GM18519 (cell line): ENCODE data around the gene IPMK.
"Not testable (repeated sequence)": the region's sequence is repeated elsewhere in the genome, so short reads cannot be mapped to it uniquely, and the experiment has no call there.

Source experiments
- ATAC-seq: cut with Tn5 transposase; IDR thresholded peaks from one replicate; pipeline ENCODE4 v1.9.1; 2021; ENCODE audit warnings: mild to moderate bottlenecking, moderate library complexity; ENCODE audit not compliant: unreplicated experiment, low FRiP score

The IPMK gene

DNA sequence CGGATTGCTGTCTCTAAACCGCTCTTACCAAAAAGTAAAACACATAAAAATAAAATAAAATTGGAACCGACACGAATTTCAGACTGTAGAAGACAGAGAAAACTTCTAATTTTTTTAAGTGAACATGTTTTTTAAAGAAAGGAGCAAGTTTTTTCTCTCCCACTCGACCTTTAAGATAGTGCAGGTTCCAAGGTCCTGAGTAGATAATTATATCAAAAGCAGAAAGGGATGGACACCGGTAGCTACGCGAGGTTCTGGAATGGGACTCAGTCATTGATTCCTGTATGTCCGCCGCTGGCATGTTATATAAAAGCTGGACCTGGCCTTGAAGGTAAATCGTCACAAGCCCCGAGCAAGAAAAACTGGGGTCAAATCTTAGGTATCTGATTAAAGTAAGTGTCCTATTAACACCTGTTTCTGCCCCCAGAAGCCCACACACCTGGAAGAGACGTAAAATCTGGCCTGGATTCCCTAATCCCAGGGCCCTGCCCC is 806 bp upstream of the IPMK start:
- ATAC-seq: no peak

DNA sequence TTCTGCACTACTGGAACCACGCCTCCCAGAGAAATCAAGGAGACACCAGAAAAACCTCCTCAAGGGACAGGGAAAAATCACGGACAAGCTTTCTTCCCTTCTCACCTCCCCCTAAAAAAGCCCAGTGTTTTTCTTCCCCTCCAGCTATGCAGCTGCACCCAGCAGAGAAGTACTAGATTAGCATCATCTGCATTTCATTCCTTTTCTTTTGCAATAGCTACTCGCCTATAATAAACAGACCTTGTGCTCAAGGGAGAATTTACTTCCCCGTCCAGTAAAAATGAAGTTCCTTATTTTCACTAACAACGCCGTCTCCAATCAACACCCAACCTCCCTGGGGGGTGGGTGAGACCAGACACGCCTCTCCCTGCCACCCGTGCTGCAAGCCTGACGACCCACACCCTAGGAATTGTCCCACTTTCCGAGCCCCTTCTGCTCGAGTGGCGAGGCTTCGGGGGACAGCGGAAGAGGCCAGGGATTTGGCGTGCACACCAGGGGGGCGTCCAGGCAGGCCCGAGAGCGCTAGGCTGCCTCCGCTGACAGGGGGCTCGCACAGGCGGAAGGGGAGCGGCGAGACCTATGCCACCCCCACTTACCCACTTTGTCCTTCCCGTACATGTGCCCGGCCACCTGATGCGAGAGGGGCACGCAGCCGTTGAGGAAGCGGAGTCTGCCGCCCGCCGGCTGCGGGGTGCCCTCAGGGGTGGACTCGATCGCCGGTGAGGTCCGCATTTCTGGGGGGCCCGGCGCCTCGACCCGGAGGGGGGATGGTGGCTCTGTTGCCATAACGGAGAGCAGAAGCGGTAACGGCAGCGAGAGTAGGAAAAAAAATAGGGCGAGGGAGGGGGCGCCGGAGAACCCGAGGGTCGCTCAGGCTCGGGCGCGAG is 625 bp downstream of the IPMK start:
- ATAC-seq: no peak

DNA sequence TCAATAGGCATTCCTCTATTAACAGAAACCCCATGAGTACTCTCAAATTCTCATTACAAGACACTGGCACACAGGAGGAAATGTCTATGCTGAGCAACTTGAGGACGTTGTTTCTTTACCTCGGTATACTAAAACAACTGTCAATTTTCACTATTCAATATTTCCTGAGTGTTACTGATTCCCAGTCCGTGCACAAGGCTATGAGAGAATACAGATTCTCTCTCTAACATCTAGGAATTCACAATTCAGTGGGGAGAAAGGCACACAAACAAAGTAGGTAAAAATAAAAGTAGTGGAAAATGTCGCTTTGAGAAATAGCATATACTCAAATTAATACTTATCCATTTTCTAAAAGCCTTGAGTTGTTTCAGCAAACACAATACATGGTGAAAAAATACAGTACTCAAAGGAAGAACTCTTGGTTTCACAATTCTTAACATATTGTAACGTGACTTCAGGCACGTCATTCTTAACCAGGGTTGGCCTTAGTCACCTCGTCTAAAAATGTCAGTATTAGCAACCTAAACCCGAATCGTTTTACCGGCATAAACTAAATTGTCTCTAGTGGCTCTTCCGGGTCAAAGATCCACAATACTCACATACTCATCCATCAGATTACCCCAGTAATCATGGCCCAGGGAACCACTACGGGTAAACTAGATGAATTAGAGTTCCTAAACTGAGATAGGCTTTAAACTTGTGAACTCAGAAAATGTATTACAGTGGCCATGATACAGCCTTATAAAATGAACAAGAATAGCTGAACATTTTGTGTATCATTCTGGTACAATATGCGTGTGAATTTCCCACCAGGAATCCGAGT is 1.5 kb downstream of the IPMK start:
- peak; percentile 26 for ATAC-seq

DNA sequence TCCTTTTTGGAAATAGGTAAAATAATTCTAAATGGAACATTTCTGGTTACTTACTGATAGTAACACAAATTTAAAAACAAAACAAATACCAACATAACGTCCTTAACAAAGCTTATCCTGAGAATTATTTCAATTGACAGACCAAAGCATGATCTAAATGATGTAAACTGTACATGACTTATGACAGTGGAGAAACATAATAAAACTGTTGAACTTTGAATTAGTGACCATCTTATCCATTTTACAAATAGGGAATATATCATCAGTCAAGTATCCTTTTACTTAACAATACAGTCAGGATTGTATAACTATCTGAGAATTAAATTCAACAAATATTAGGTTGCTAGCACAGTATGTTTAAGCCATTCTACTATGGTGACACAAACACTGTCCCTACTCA is 2.4 kb downstream of the IPMK start:
- no peak for ATAC-seq

DNA sequence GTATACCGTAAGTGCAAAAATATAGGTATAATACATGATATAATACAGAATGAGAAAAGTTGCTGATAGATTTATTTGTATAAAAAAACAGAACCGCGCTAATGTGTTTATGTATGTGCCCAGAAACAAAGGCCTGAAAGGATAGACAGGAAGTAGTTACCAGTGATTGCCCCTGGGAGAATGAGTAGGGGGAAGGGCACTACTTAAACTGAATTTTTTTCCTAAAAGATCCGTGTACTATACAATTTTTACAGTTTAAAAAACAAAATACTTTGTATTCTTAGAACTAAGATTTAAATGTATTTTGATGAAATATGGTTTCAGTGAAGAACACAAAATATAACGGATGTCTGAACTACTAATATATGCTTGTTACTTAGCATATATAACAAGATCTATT is 2.9 kb downstream of the IPMK start:
- no peak for ATAC-seq

DNA sequence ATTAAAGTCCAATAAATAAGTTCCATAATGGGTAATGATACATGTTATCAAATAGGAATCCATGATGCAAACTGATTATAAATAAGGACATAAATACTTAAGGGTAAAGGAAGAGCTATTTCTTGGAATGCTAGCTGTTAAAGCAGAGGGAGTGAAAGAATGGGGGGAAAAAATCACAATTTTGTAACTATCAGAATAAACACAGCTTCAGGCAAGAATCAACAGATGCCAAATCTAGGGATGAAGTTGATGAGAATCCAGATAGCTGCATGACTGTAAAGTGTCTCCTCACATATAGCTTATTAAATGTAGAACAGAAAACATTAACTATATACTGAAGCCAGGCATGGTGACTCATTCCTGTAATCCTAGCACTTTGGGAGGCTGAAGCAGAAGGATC is 4.9 kb downstream of the IPMK start:
- no peak for ATAC-seq

DNA sequence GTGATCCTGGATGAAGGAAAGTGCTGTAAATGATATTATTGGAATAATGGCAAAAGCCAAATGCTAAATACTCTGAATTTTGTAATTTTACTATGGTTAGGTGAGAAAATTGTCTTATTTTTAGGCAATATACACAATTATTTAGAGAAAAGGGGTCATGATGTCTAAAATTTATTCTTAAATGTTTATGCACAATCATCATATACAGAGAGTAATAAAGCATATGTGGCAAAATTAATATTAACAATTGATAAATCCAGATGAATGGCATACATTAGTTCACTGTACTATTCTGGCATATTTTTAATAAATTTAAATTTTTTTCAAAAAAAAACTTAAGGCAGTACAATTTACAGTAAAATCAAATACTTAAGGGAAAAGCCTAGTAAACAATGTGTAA is 7.4 kb downstream of the IPMK start:
- ATAC-seq: no peak

DNA sequence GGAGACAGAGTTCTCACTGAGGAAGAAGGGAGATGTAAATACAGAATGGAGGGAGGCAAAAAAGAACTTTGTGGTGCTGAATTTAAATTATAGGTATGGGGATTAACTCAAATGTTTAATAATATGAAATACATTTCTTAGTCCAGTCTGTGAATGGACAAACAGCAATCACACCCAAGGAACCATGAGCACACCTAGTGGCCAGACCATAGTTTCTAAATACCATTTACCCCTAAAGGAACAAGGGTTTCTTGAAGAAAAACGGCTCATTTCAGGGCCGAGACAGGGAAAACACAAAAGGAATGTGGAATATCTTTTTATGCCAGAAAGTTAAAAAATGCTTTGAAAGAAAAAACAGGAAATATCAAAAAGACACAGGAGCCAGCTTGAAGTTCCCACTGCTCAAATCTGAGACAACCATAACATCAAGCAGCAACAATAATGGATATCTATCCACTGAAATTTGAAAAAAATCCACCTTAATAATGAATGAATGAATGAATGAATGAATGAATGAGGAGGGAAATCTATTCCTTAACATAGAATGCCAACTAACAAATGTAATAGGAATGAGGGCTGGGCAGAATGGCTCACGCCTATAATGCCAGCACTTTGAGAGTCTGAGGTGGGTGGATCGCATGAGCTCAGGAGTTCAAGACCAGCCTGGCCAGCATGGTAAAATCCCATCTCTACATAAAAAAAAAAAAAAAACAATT is 8.6 kb downstream of the IPMK start:
- ATAC-seq: no peak

DNA sequence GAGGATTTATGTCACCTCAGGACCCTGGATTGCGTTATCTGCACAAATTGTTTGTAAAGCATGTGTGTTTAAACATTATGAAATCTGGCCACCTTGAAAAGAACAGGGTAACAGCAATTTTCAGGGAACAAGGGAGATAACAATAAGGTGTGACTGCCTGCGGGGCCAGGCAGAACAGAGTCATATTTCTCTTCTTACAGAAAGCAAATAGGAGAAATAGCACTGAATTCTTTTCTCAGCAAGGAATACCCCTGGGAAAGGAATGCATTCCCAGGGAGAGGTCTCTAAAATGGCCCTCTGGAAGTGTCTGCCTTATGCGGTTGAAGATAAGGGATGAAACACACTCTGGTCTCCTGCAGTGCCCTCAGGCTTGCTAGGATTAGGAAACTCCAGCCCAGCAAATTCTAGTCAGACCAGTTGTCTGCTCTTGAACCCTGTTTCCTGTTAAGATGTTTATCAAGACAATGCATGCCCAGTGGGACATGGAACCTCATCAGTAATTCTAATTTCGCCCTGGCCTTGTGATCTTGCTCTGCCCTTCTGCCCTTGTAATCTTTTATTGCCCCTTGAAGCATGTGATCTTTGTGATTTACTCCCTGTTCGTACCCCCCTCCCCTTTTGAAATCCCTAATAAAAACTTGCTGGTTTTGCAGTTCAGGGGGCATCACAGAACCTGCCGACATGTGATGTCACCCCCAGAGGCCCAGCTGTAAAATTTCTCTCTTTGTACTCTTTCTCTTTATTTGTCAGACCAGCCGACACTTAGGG is 11.5 kb downstream of the IPMK start:
- not testable (repeated sequence) for ATAC-seq

DNA sequence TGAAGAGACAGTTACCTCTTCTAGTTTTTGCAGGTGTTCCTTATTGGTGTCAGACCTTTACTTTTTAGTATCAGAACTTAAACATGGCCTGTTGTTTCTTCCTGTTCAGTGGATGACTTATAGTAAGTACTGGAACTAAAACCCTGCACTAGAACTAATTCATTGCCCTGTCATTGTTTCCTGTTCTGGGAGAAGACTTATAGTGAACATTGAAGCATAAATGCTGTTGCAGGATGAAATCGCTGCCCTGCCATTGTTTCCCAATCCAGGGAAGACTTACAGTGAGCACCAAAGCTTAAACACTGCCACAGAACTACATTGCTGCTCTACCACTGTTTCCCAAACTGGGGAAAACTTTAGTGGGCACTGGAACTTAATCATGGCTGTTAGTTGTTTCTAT is 13.1 kb downstream of the IPMK start:
- no peak for ATAC-seq

DNA sequence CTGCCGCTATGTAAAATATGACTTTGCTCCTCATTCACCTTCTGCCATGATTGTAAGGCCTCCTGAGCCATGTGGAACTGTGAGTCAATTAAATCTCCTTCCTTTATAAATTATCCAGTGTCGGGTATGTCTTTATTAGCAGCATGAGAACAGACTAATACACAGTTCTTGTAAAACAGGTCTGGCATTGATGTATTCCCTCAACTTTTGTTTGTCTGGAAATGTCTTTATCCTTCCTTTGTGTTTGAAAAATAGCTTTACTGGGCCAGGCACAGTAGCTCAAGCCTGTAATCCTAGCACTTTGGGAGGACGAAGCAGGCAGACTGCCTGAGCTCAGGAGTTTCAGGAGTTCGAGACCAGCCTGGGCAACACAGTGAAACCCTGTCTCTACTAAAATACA is 14.5 kb downstream of the IPMK start:
- no peak for ATAC-seq

DNA sequence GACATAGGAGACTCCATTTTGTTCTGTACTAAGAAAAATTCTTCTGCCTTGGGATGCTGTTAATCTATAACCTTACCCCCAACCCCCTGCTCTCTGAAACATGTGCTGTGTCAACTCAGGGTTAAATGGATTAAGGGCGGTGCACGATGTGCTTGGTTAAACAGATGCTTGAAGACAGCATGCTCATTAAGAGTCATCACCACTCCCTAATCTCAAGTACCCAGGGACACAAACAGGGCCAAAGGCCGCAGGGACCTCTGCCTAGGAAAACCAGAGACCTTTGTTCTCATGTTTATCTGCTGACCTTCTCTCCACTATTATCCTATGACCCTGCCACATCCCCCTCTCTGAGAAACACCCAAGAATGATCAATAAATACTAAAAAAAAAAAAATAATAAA is 23.0 kb downstream of the IPMK start:
- not testable (repeated sequence) for ATAC-seq

DNA sequence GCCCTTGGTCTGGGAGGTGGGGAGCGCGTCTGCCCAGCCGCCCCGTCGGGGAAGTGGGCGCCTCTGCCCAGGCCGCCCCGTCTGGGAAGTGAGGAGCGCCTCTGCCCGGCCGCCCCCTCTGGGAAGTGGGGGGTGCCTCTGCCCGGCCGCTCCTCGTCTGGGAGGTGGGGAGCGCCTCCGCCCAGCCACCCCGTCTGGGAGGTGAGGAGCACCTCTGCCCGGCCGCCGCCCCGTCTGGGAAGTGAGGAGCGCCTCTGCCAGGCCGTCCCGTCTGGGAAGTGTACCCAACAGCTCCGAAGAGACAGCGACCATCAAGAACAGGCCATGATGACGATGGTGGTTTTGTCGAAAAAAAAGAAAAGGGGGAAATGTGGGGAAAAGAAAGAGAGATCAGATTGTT is 23.5 kb downstream of the IPMK start:
- ATAC-seq: not testable (repeated sequence)

DNA sequence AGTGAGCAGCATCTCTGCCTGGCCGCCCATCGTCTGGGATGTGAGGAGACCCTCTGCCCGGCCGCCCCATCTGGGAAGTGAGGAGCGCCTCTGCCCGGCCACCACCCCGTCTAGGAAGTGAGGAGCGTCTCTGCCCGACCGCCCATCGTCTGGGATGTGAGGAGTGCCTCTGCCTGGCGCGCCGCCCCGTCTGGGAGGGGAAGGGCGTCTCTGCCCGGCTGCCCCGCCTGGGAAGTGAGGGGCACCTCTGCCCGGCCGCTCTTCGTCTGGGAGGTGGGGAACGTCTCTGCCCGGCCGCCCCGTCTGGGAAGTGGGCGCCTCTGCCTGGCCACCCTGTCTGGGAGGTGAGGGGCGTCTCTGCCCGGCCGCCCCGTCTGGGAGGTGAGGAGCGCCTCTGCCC is 23.9 kb downstream of the IPMK start:
- ATAC-seq: not testable (repeated sequence)

DNA sequence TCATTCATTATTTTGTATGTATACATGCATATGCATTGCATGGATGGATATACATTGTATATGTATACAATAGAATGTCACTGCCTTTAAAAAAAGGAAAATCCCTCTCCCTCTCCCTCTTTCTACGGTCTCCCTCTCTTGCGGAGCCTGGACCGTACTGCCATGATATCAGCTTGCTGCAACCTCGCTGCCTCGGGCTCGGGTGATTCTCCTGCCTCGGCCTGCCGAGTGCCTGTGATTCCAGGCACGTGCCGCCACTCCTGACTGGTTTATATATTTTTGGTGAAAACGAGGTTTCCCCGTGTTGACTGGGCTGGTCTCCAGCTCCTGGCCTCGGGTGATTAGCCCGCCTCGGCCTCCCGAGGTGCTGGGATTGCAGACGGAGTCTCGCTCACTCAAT is 24.4 kb downstream of the IPMK start:
- ATAC-seq: no peak

DNA sequence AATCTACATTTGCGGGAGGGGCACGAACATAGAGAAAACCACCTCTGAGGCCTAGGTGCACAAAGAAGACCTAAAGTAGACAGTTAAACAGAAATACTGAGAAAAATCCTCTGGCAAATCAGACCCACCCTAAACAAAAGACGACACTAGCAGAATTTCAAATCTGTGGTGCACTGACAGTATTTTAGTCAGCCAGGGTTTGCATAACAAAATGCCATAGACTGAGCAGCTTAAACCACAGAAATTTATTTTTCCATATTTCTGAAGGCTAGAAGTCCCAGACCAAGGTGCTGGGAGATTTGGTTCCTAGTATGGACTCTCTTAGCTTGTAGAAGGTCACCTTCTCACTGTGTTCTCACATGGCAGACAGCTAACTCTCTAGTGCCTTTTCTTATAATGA is 26.3 kb downstream of the IPMK start:
- ATAC-seq: no peak

DNA sequence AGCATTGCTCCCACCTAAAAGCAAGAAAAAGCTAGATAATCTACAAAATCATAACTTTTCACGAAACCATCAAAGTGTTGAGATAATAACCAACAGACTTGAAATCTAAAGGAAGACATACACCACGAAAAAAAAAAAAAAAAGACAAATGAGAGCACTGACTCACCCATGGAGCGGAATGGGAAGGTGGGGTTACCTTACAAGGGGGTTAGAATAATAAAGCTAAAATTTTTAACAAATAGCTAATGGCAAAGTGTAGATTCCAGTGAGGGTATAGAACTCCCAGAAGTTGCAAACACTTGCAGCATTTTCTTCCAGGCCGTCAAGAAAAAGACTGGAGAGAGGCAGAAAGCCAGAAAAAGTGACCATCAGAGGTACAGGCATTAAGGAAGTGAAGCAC is 27.2 kb downstream of the IPMK start:
- no peak for ATAC-seq

DNA sequence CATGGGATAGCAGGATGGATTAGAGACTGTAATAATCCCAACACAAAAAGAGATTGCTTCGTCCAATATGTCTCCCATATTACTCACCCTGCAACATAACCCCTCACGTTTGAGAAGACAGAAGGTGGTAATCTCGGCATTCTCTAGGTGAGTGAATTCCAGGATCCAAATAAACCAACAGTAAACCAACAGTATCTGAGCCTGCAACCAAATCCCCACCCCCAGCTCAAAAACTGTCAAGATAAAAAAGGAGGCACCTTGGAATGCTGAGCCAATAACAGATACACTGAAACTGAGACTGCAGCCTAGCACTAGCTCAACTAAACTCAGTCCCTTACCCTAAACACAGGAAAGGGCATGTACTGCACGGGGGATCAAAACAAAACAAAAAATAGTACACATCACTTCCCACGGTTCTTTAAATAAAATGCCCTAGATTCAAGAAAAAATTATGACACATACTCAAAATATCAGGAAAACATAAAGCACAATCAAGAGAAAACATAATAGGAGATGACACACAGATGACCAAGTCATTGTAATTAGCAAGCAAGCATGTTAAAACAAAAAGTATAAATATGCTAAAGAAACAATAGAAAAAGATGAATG is 28.0 kb downstream of the IPMK start:
- ATAC-seq: no peak

DNA sequence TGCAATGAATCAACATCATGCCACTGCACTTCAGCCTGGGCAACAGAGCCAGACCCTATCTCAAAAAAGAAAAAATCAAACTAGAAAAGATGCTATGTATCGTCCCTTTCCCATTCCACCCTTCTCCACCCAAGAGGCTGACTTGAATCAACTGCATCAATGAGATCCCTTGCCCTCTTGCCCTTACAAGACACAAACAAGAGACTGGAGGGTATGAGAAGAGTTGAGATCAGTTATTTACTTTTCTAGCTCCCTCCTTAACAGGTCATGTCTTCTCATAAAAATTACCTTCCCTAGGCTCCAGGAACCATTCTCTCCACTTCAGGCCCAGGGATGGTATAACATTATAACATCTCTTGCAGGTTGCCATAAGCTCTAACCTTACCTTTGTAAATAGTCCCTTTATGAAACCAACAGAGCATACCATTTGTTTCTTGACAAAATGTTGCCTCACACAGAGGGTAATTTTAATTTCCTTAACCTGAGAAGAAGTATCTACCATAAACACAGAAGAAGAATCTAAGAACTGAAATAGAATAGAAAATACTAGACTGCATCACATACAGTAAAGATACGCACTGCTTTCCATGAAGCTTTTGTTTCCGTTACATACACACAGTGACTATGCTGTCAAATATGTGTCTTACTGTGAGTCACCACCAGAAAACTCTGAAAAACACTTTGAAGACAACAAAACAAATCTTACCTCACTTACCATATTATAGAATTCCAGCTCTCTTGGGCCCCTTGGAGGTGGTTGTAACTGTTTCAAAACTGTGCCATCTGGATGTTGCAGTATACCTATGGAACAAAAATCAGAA is 30.5 kb downstream of the IPMK start:
- no peak for ATAC-seq
